K562 (cell line): ENCODE measurements around the gene MBOAT2. TPM values are rescaled to one million over a fixed set of nuclear protein-coding genes. Genes with fewer than 3 reads are reported as not detected.
A peak's percentile ranks its signal among the peaks of the same experiment; 100 is the strongest.

ENCODE experiments used
- C11orf30 ChIP-seq: fragments of 450-650 bp; IDR thresholded peaks from 2 replicates; pipeline ENCODE4 v1.6.1; 2016; ENCODE audit warnings: low read depth, mild to moderate bottlenecking
- CEBPB ChIP-seq: fragments of 450-650 bp; IDR thresholded peaks from 2 replicates; pipeline ENCODE4 v1.6.1; 2016; ENCODE audit warnings: missing genetic modification characterization, missing compliant biosample characterization
- CHD1 ChIP-seq: fragments of 200-600 bp; sonication (generic); IDR thresholded peaks from one replicate; pipeline ENCODE4 v1.6.1; 2012; ENCODE audit warnings: mild to moderate bottlenecking, moderate library complexity, low read length, inconsistent platforms
- DIDO1 ChIP-seq: fragments of 450-650 bp; IDR thresholded peaks from 2 replicates; pipeline ENCODE4 v1.6.1; 2016; ENCODE audit warnings: low read depth, missing biosample characterization, missing genetic modification characterization
- IFI16 ChIP-seq: fragments of 250-450 bp; sonication (Bioruptor Pico); IDR thresholded peaks from 2 replicates; pipeline ENCODE4 v2.1.2; 2022; ENCODE audit warnings: mild to moderate bottlenecking, inconsistent platforms
- MTF1 ChIP-seq: fragments of 250-450 bp; sonication (Bioruptor Pico); IDR thresholded peaks from 2 replicates; pipeline ENCODE4 v1.9.0; 2021; ENCODE audit warnings: moderate library complexity, mild to moderate bottlenecking, inconsistent platforms, borderline replicate concordance
- RCOR1 ChIP-seq, 2 experiments: IDR thresholded peaks; 2 replicates each; pipeline ENCODE4 v1.6.1; 2012; ENCODE audit warnings: low read depth in 2 of 2, low read length in 2 of 2, borderline replicate concordance in 1 of 2, improper control_type of control experiment in 1 of 2
- polyA plus RNA-seq, 8 experiments: library from polyadenylated mRNA; depleted of rRNA in 4 of 8; stranded (reverse) in 5 of 8; unstranded in 3 of 8; fragments of >200 nt; fragmentation: Nextera tagmentation in 2 of 8; fragmentation: Illumina TruSeq in 1 of 8; extraction: Ambion mirVana in 2 of 8; extraction: Trizol in 1 of 8; gene quantifications; 2 replicates each; pipeline versions ENCODE4 v1.2.1 to v1.2.3, GENCODE V29; 2011 to 2014; ENCODE audit warnings: inconsistent platforms in 1 of 8, missing spikeins in 1 of 8
- total RNA-seq, 7 experiments: library from RNA; depleted of rRNA in 6 of 7; stranded (reverse); fragments of >200 nt in 6 of 7; fragmentation: Illumina TruSeq in 2 of 7; extraction: Trizol in 2 of 7; gene quantifications; 2 replicates each; pipeline versions ENCODE4 v1.2.1 to v1.2.3, GENCODE V29; 2011 to 2021; ENCODE audit warnings: low replicate concordance in 1 of 7
- TF ChIP-seq, protein P1 (sequence below): fragments of 450-650 bp; IDR thresholded peaks from 2 replicates; pipeline ENCODE4 v1.7.1; 2018; ENCODE audit warnings: mild to moderate bottlenecking, low read depth; ENCODE audit not compliant: partially characterized antibody
- TF ChIP-seq, protein P2 (sequence below): fragments of 450-650 bp; conservative IDR thresholded peaks from 2 replicates; pipeline ENCODE4 v1.6.1; 2016; ENCODE audit warnings: missing genetic modification characterization, low read depth, mild to moderate bottlenecking, control low read depth, missing compliant biosample characterization
- TF ChIP-seq, protein P3 (sequence below): sonication (generic); formaldehyde crosslinking; IDR thresholded peaks from 2 replicates; pipeline ENCODE4 v1.9.0; 2022; ENCODE audit warnings: mild to moderate bottlenecking, missing genetic modification reagents
- TF ChIP-seq, protein P4 (sequence below): fragments of 450-650 bp; IDR thresholded peaks from 2 replicates; pipeline ENCODE4 v1.6.1; 2017; ENCODE audit warnings: antibody characterized with exemption
- TF ChIP-seq, protein P5 (sequence below): fragments of 450-650 bp; IDR thresholded peaks from one replicate; pipeline ENCODE4 v1.6.1; 2018; ENCODE audit warnings: mild to moderate bottlenecking, moderate library complexity; ENCODE audit not compliant: partially characterized antibody
- TF ChIP-seq, protein P6 (sequence below): sonication (generic); formaldehyde crosslinking; IDR thresholded peaks from 2 replicates; pipeline ENCODE4 v1.8.0; 2022; ENCODE audit warnings: missing genetic modification reagents, mild to moderate bottlenecking, borderline replicate concordance
- TF ChIP-seq, protein P7 (sequence below): fragments of 450-650 bp; formaldehyde crosslinking; IDR thresholded peaks from 2 replicates; pipeline ENCODE4 v1.4.0; 2020; ENCODE audit warnings: mild to moderate bottlenecking, moderate library complexity
- TF ChIP-seq, protein P8 (sequence below): fragments of 250-450 bp; sonication (Bioruptor Pico); IDR thresholded peaks from 2 replicates; pipeline ENCODE4 v1.8.0; 2021; ENCODE audit warnings: moderate library complexity, mild to moderate bottlenecking, inconsistent platforms

Gene MBOAT2
- total and polyA plus RNA-seq, 9 of the 15 experiments (the other 6 are each of a cell fraction or from before 2014, with no cell fraction given) = 8.4 to 122 (median 27.6) TPM

DNA sequence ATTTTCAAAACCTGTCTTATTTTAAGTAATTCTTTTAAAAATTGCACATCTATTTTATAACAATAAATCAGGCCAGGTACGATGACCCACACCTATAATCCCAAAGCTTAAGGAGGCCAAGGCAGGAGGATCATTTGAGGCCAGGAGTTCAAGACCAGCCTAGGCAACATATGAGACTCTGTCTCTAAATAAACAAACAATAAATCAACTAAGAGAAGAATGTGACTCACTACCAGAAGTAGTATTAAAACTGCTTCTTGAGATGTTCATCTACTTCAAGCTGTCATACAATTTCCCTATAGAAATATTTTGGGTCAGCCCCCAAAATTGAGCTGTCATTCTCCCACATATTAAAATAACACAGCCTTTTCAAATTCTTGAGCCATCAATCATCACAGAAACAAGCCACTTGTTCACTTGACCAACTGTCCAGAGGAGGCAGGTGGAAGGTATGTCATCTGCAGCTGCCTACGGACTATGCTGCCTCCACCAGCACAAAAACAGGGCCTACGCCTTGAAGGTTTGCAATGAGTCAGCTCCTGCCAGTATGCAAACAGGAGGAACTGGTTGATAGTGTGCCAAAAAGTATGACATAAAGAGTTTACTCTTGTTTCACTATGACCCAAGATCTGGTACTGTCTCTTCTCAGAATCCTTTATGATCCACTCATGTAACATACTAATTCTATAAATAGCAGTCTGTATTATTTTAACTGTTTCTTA is 199.7 kb downstream of the MBOAT2 start (continued):
- TF ChIP-seq, protein P1, sequence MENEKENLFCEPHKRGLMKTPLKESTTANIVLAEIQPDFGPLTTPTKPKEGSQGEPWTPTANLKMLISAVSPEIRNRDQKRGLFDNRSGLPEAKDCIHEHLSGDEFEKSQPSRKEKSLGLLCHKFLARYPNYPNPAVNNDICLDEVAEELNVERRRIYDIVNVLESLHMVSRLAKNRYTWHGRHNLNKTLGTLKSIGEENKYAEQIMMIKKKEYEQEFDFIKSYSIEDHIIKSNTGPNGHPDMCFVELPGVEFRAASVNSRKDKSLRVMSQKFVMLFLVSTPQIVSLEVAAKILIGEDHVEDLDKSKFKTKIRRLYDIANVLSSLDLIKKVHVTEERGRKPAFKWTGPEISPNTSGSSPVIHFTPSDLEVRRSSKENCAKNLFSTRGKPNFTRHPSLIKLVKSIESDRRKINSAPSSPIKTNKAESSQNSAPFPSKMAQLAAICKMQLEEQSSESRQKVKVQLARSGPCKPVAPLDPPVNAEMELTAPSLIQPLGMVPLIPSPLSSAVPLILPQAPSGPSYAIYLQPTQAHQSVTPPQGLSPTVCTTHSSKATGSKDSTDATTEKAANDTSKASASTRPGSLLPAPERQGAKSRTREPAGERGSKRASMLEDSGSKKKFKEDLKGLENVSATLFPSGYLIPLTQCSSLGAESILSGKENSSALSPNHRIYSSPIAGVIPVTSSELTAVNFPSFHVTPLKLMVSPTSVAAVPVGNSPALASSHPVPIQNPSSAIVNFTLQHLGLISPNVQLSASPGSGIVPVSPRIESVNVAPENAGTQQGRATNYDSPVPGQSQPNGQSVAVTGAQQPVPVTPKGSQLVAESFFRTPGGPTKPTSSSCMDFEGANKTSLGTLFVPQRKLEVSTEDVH = no peak
- TF ChIP-seq, protein P2, sequence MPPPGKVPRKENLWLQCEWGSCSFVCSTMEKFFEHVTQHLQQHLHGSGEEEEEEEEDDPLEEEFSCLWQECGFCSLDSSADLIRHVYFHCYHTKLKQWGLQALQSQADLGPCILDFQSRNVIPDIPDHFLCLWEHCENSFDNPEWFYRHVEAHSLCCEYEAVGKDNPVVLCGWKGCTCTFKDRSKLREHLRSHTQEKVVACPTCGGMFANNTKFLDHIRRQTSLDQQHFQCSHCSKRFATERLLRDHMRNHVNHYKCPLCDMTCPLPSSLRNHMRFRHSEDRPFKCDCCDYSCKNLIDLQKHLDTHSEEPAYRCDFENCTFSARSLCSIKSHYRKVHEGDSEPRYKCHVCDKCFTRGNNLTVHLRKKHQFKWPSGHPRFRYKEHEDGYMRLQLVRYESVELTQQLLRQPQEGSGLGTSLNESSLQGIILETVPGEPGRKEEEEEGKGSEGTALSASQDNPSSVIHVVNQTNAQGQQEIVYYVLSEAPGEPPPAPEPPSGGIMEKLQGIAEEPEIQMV (tag) = no peak
- TF ChIP-seq IFI16 (CRISPR knock-in tag) (no peak), RCOR1 (IDR thresholded peaks at IDR 0.05; ENCODE audit: borderline replicate concordance in 1 of 2, low read depth in 2 of 2, low read length in 2 of 2) (peak in 1 of 2 experiments; percentile 49; a peak in 1 of 4 replicates), C11orf30 (peak; percentile 85), CHD1 (no peak), MTF1 (CRISPR knock-in tag) (no peak), CEBPB (tag) (no peak; the same call in 1 of the 2 replicates), DIDO1 (tag) (no peak)
- TF ChIP-seq, protein P3, sequence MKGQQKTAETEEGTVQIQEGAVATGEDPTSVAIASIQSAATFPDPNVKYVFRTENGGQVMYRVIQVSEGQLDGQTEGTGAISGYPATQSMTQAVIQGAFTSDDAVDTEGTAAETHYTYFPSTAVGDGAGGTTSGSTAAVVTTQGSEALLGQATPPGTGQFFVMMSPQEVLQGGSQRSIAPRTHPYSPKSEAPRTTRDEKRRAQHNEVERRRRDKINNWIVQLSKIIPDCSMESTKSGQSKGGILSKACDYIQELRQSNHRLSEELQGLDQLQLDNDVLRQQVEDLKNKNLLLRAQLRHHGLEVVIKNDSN (CRISPR knock-in tag) = no peak
- TF ChIP-seq, protein P4, sequence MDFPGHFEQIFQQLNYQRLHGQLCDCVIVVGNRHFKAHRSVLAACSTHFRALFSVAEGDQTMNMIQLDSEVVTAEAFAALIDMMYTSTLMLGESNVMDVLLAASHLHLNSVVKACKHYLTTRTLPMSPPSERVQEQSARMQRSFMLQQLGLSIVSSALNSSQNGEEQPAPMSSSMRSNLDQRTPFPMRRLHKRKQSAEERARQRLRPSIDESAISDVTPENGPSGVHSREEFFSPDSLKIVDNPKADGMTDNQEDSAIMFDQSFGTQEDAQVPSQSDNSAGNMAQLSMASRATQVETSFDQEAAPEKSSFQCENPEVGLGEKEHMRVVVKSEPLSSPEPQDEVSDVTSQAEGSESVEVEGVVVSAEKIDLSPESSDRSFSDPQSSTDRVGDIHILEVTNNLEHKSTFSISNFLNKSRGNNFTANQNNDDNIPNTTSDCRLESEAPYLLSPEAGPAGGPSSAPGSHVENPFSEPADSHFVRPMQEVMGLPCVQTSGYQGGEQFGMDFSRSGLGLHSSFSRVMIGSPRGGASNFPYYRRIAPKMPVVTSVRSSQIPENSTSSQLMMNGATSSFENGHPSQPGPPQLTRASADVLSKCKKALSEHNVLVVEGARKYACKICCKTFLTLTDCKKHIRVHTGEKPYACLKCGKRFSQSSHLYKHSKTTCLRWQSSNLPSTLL = no peak
- TF ChIP-seq, protein P5, sequence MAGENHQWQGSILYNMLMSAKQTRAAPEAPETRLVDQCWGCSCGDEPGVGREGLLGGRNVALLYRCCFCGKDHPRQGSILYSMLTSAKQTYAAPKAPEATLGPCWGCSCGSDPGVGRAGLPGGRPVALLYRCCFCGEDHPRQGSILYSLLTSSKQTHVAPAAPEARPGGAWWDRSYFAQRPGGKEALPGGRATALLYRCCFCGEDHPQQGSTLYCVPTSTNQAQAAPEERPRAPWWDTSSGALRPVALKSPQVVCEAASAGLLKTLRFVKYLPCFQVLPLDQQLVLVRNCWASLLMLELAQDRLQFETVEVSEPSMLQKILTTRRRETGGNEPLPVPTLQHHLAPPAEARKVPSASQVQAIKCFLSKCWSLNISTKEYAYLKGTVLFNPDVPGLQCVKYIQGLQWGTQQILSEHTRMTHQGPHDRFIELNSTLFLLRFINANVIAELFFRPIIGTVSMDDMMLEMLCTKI = no peak
- TF ChIP-seq, protein P6, sequence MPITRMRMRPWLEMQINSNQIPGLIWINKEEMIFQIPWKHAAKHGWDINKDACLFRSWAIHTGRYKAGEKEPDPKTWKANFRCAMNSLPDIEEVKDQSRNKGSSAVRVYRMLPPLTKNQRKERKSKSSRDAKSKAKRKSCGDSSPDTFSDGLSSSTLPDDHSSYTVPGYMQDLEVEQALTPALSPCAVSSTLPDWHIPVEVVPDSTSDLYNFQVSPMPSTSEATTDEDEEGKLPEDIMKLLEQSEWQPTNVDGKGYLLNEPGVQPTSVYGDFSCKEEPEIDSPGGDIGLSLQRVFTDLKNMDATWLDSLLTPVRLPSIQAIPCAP (CRISPR knock-in tag) = no peak
- TF ChIP-seq, protein P7, sequence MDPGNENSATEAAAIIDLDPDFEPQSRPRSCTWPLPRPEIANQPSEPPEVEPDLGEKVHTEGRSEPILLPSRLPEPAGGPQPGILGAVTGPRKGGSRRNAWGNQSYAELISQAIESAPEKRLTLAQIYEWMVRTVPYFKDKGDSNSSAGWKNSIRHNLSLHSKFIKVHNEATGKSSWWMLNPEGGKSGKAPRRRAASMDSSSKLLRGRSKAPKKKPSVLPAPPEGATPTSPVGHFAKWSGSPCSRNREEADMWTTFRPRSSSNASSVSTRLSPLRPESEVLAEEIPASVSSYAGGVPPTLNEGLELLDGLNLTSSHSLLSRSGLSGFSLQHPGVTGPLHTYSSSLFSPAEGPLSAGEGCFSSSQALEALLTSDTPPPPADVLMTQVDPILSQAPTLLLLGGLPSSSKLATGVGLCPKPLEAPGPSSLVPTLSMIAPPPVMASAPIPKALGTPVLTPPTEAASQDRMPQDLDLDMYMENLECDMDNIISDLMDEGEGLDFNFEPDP (CRISPR knock-in tag) = no peak
- TF ChIP-seq, protein P8, sequence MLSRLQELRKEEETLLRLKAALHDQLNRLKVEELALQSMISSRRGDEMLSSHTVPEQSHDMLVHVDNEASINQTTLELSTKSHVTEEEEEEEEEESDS = no peak
